HG03354 (cell line): ENCODE measurements around the gene RBM47.
A peak's percentile ranks its signal among the peaks of the same experiment; 100 is the strongest.
"Not testable (repeated sequence)": the region's sequence is repeated elsewhere in the genome, so short reads cannot be mapped to it uniquely, and the experiment has no call there.

ENCODE experiments used
- ATAC-seq: cut with Tn5 transposase; IDR thresholded peaks from one replicate; pipeline ENCODE4 v1.9.1; 2021; ENCODE audit warnings: mild to moderate bottlenecking; ENCODE audit not compliant: unreplicated experiment, poor library complexity, severe bottlenecking

RBM47 gene

GRCh38 chr4:40546969-40547788 is 82.5 kb downstream of the RBM47 start:
- no peak for ATAC-seq

- no peak for ATAC-seq
Observed at GRCh38 chr4:40546506-40546905, 83.2 kb downstream of the RBM47 start.

- ATAC-seq, result not testable (repeated sequence)
Observed at GRCh38 chr4:40545487-40545886, 84.2 kb downstream of the RBM47 start.

GRCh38 chr4:40544221-40544620 is 85.4 kb downstream of the RBM47 start:
- no peak for ATAC-seq

GRCh38 chr4:40540800-40541199 is 88.9 kb downstream of the RBM47 start:
- ATAC-seq, result no peak

- no peak for ATAC-seq
Observed at GRCh38 chr4:40536032-40536431, 93.6 kb downstream of the RBM47 start.

- ATAC-seq, result no peak
Observed at GRCh38 chr4:40531636-40532023, 98.0 kb downstream of the RBM47 start.

GRCh38 chr4:40530961-40531635 is 98.6 kb downstream of the RBM47 start:
- no peak for ATAC-seq

- ATAC-seq, result no peak
Observed at GRCh38 chr4:40526741-40527140, 102.9 kb downstream of the RBM47 start.

GRCh38 chr4:40525752-40526598 is 103.7 kb downstream of the RBM47 start:
- no peak for ATAC-seq

GRCh38 chr4:40524366-40525041 is 105.2 kb downstream of the RBM47 start:
- no peak for ATAC-seq

GRCh38 chr4:40523581-40523980 is 106.1 kb downstream of the RBM47 start:
- ATAC-seq, result no peak

GRCh38 chr4:40521957-40522356 is 107.7 kb downstream of the RBM47 start:
- no peak for ATAC-seq

- ATAC-seq, result no peak
Observed at GRCh38 chr4:40520533-40520932, 109.1 kb downstream of the RBM47 start.

- ATAC-seq, result not testable (repeated sequence)
Observed at GRCh38 chr4:40517081-40517480, 112.6 kb downstream of the RBM47 start.

GRCh38 chr4:40516651-40517050 is 113.0 kb downstream of the RBM47 start:
- peak; percentile 29 for ATAC-seq

GRCh38 chr4:40515398-40516293 is 114.0 kb downstream of the RBM47 start:
- ATAC-seq, result peak; percentile 92

- ATAC-seq, result no peak
Observed at GRCh38 chr4:40515037-40515397, 114.6 kb downstream of the RBM47 start.

- no peak for ATAC-seq
Observed at GRCh38 chr4:40514497-40514951, 115.1 kb downstream of the RBM47 start.
